Myocyte (in vitro differentiated cells): ENCODE results near the gene LOXHD1. TPM values are rescaled to one million over a fixed set of nuclear protein-coding genes. Genes with fewer than 3 reads are reported as not detected.
A peak's percentile ranks its signal among the peaks of the same experiment; 100 is the strongest.

Experiments used
- DNase-seq: peaks from one replicate; pipeline ENCODE4 v3.0.0-alpha.2; 2012; ENCODE audit warnings: low read depth
- total RNA-seq: library from RNA; depleted of rRNA; stranded (reverse); fragments of >200 nt; gene quantifications from 2 replicates; pipeline ENCODE4 v1.2.3, GENCODE V29; 2014

Gene LOXHD1
- total RNA-seq, 1 donor from 2014 or later, result not detected

GRCh38 chr18:46627136-46627535 is 29.9 kb downstream of the LOXHD1 start:
- no peak for DNase-seq

DNA sequence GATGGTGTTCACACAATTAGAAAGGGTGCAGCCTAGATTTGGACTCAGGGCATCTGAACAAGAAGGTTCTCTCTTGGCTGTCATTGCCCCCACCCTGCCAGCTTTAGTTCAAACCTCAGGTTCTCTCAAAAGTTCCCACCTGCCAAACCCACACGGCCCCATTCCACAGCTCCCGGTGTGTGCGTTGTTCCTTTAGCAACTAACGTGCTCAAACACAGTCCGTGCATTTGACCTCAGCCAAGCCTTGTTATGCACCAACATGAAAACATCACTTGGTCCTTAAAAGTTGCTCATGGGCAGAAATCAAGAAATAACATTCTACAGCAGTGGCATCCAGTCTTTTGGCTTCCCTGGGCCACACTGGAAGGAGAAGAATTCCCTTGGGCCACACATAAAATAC is 32.0 kb downstream of the LOXHD1 start:
- DNase-seq, result no peak

GRCh38 chr18:46624127-46624526 is 32.9 kb downstream of the LOXHD1 start:
- no peak for DNase-seq

GRCh38 chr18:46623541-46623940 is 33.5 kb downstream of the LOXHD1 start:
- no peak for DNase-seq

- peak; percentile 7 for DNase-seq
These were observed 34.0 kb downstream of the LOXHD1 start for GRCh38 chr18:46622999-46623398.

GRCh38 chr18:46622451-46622850 is 34.6 kb downstream of the LOXHD1 start:
- no peak for DNase-seq

DNA sequence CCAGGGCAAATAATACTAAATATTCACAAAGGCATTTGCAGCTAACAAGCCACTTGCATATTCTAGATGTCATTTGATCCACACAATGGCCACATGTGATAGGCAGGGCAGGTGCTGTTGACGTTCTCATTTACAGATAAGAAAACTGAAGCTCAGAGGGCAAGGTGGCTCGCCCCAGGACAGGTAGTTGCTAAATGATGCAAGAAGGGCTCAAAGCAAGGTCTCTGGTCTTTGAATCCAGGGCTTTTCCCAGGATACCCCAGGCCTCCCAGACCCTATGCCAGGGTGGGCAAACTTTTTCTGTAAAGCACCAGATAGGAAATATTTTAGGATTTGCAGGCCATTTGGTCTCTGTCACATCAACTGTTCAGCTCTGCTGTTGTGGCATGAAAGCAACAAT is 35.1 kb downstream of the LOXHD1 start:
- no peak for DNase-seq

- DNase-seq, result no peak
These were observed 35.8 kb downstream of the LOXHD1 start for GRCh38 chr18:46621111-46621766.

DNA sequence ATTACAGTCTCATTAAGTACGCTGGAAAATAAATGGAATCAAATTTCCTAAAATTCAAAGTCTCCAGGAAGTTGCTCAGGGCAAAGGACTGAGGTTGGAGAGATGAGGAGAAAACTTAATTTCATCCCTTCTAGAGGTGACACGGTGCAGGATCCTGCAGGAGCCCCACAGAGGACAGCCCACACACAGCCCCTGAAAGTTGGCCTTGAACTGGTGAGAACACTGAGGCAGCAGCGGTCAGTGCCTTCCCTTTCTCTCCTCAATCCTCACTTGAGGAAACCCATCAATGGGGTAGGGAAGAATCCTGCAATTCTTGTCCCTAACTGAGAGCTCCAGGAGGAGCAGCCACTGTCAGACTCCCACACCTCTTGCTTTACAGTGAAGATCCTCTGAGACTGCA is 37.5 kb downstream of the LOXHD1 start:
- no peak for DNase-seq

GRCh38 chr18:46615720-46616119 is 41.3 kb downstream of the LOXHD1 start:
- no peak for DNase-seq

DNA sequence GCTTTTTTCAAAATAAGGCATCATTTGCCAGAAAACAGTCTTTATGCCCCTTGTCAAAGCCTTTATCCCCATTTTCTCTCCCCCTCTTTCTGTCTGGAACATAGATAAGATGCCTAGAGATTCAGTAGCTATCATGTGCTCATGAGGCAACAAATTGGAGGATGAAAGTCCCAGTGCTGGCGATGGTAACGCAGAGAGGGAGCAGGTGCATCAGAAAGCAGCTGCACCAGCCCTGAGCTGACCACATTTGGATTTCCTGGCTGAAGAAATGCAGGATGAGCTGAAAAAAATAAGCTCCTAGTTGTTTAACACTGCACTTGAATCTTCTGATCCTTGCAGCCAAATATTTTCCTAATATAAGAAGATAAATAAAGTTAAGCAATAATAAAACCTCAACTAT is 48.0 kb downstream of the LOXHD1 start:
- DNase-seq, result peak; percentile 59

- DNase-seq, result no peak
These were observed 49.1 kb downstream of the LOXHD1 start for GRCh38 chr18:46607926-46608325.

DNA sequence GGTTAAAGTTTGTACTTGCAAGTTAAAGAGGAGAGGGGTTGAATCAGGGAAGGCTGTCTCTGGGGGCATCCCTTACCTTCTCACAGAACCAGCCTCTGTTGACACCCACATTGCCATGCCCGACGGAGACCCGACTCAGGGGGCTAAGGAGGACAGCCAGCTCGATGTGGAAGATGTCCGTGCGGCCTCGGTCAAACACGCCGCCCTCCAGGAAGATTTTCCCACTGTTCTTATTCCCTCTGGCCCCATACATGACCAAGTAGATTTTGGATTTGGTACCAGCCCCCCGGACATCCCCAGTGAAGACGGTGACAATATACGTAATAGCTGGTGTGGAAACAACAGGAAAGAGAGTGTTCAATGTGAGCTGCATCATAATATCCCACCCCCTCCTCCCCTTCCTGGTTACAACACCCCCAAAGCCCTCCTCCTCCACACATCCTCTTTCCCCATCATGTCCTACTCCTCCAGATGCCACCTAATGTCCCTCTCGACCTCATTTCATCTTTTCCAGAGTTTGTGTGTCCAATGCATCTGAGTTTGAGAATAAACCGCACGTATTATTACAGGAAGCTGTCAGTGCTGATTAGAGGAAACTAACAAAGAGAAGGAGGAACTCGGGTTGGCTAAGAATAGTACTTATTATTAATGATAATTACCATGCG is 55.7 kb downstream of the LOXHD1 start:
- no peak for DNase-seq

DNA sequence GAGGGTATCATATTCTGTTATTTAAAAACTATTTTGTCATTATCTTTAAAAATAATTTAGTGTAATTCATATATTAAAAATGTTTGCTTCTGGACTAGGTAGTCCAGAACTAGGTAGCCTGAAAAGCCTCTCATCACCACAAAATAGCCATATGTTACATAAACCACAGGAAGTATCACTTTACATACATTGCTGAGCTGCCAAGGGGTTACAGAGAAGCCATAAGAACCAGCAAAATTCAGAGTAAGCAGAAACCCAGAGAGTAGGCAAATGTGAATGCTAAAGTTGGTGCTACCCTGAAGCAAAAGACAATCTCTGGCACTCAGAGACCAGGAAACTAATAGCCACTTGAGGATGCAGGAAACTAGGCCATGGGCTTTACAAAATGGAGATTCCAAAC is 60.9 kb downstream of the LOXHD1 start:
- no peak for DNase-seq

- no peak for DNase-seq
These were observed 65.1 kb downstream of the LOXHD1 start for GRCh38 chr18:46591783-46592391.

DNA sequence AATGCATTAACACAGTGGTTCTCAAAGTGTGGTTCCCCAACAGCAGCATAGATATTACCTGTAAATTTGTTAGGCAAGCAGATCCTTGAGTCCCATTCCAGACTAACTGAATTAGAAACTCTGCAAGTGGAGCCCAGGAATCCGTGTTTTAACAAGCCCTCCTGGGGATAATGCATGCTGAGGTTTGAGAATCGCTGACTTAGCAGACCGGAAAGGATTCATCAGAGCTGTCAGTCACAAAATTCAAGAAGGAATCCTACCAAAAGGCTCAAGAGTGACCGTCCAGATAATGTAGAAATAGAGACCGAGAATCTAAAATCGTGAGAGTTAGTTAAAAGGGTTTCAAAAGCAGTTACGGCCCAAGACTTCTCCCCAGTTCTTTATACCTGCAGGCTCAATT is 66.9 kb downstream of the LOXHD1 start:
- no peak for DNase-seq

DNA sequence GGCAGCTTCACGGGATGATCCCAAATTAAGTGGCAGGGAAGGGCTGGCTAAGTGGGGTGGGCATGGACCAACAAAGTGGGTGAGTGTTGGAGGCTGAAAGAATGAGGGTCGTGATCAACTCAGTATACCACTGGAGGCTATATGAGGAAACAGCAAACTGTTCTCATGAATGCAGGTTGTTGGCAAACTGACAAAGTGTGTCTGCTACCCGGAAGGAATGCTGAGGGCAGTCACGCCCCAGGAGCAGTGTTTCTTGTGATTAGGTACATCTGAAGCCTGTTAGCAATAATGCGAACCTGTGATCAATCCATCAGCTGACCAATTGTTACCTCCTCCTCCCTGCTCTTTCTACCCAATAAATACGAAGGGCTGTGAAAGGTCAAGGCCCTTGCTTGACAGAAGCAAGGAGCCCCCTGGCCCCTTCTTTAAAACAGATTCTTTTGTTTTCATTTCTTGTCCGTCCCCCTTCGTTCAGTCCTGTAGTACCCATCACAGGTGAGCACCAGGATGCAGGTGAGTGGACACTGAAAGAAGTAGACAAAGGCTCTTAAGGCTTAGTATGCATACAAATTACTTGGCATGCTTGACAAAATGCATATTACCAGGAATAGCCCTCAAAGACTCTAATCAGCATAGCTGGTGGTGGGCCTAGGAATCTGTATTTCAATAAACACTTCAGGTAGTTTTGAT is 67.9 kb downstream of the LOXHD1 start:
- no peak for DNase-seq

DNA sequence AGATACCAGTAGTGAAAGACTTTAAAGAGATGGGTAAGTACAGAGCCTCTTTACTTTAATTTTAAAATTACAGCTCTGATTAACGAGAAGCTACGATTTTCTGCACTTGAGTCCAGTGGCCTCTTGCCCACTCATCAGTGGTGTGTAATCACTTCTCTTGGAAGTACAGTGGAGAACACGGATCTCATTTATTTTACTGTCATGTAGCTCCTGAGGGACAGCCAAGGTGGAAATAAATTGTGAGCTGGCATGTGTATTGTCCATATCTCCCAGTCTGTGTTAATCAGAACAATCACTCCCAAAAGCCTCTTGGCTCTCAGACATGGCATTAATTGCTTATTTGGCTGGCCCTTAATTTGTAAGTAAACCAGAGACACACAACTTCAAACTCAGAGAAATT is 69.4 kb downstream of the LOXHD1 start:
- no peak for DNase-seq

GRCh38 chr18:46583711-46584110 is 73.3 kb downstream of the LOXHD1 start:
- no peak for DNase-seq

DNA sequence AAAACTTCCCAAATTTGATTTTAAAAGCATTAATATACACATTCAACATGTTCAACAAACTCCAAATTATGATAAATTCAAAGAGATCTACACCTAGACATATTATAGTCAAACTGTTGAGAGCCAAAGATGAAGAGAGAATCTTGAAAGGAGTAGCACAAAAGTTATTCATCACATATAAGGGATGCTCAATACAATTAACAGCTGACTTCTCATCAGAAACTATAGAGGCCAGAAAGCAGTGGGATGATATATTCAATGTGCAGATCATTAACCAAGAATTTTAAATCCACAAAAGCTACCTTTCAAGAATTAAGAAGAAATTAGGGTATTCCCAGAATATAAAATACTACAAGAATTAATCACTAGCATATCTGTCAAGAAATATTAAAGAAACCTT is 75.4 kb downstream of the LOXHD1 start:
- no peak for DNase-seq

- no peak for DNase-seq
These were observed 78.0 kb downstream of the LOXHD1 start for GRCh38 chr18:46578987-46579386.

- DNase-seq, result no peak
These were observed 79.5 kb downstream of the LOXHD1 start for GRCh38 chr18:46577546-46577945.
